Measurements from ENCODE around the gene HIVEP3.

HIVEP3 gene

GRCh38 chr1:41779360-41779759, 139.4 kb downstream of the HIVEP3 start:
- no peak for DNase-seq

- DNase-seq, result no peak
These were observed 141.0 kb downstream of the HIVEP3 start for GRCh38 chr1:41777695-41778094.

- DNase-seq, result no peak
These were observed 141.8 kb downstream of the HIVEP3 start for GRCh38 chr1:41776891-41777441.

- DNase-seq, result no peak
These were observed 142.7 kb downstream of the HIVEP3 start for GRCh38 chr1:41775956-41776585.

GRCh38 chr1:41774471-41774990, 144.2 kb downstream of the HIVEP3 start:
- DNase-seq, result no peak

- DNase-seq, result no peak
These were observed 144.9 kb downstream of the HIVEP3 start for GRCh38 chr1:41773842-41774241.

- DNase-seq, result no peak
These were observed 145.6 kb downstream of the HIVEP3 start for GRCh38 chr1:41773144-41773591.

- DNase-seq, result no peak
These were observed 149.7 kb downstream of the HIVEP3 start for GRCh38 chr1:41769068-41769467.

GRCh38 chr1:41768583-41768982, 150.1 kb downstream of the HIVEP3 start:
- DNase-seq, result peak; percentile 8

- no peak for DNase-seq
These were observed 150.9 kb downstream of the HIVEP3 start for GRCh38 chr1:41767534-41768525.

GRCh38 chr1:41766546-41766945, 152.2 kb downstream of the HIVEP3 start:
- no peak for DNase-seq

- no peak for DNase-seq
These were observed 152.7 kb downstream of the HIVEP3 start for GRCh38 chr1:41766041-41766440.

- DNase-seq, result no peak
These were observed 153.6 kb downstream of the HIVEP3 start for GRCh38 chr1:41765152-41765551.

GRCh38 chr1:41764656-41765055, 154.1 kb downstream of the HIVEP3 start:
- no peak for DNase-seq

GRCh38 chr1:41762777-41763176, 155.9 kb downstream of the HIVEP3 start:
- DNase-seq, result no peak

GRCh38 chr1:41762251-41762650, 156.5 kb downstream of the HIVEP3 start:
- DNase-seq, result no peak

- DNase-seq, result no peak
These were observed 159.7 kb downstream of the HIVEP3 start for GRCh38 chr1:41758904-41759548.

GRCh38 chr1:41758500-41758899, 160.2 kb downstream of the HIVEP3 start:
- DNase-seq, result no peak

GRCh38 chr1:41754540-41754939, 164.2 kb downstream of the HIVEP3 start:
- no peak for DNase-seq

- no peak for DNase-seq
These were observed 166.1 kb downstream of the HIVEP3 start for GRCh38 chr1:41752514-41753170.

- peak; percentile 8 for DNase-seq
These were observed 166.8 kb downstream of the HIVEP3 start for GRCh38 chr1:41751804-41752513.
